ENCODE data around the gene LENG1. TPM values are rescaled to one million over a fixed set of nuclear protein-coding genes. Genes with fewer than 3 reads are reported as not detected.

The LENG1 gene
- total and polyA plus RNA-seq, 9 of the 15 experiments (the other 6 are each of a cell fraction or from before 2014, with no cell fraction given): 0.30 to 10.5 (median 4.7) TPM

GRCh38 chr19:54191011-54191810 is 31.7 kb upstream of the LENG1 start, which contains the start of gene TSEN34 (continued):
- TF ChIP-seq ZNF76 (CRISPR knock-in tag; IDR thresholded peaks at IDR 0.05; ENCODE audit: borderline replicate concordance): 0 out of 2 replicates have a peak, but pooled peaks have one; percentile 27

- Histone ChIP-seq H3K4me1 (replicated peaks in 1 of 2; ENCODE audit: control insufficient read depth in 2 of 2, insufficient read depth in 2 of 2, low read length in 2 of 2) (peaks cover 27 to 50% of the 10 kb centered on the region in 2 experiments), H3K4me2 (ENCODE audit: insufficient read depth, low read length) (peak overlapping the region; percentile 96), H4K20me1 (replicated peaks; ENCODE audit: control insufficient read depth, insufficient read depth, low read length) (no peaks in the 10 kb centered on the region), H3K79me2 (ENCODE audit: control insufficient read depth, insufficient read depth, low read length) (peaks cover 52% of the 10 kb centered on the region), H3K9ac (ENCODE audit: insufficient read depth in 1 of 2, low read depth in 2 of 2, low read length in 2 of 2) (peak overlapping the region; percentile 98 to 99), H3K27ac (ENCODE audit: extremely low read depth, low read depth, low read length) (peak overlapping the region; percentile 100), H2AFZ (ENCODE audit: low read depth, low read length) (peak overlapping the region; percentile 98), H3K36me3 (ENCODE audit: control insufficient read depth, insufficient read depth, low read length) (peaks cover 55% of the 10 kb centered on the region), H3K4me3 (peak overlapping the region; percentile 96), H3K27me3 (ENCODE audit: control insufficient read depth in 2 of 2, insufficient read depth in 2 of 2, low read length in 2 of 2) (no peaks in the 10 kb centered on the region), H3K9me1 (ENCODE audit: control insufficient read depth, insufficient read depth, low read length) (peaks cover 5% of the 10 kb centered on the region), H3K9me3 (replicated peaks; ENCODE audit: control insufficient read depth, insufficient read depth, low read depth, low read length) (no peaks in the 10 kb centered on the region)
- WGBS (ENCODE audit: insufficient coverage, low coverage, missing lambda C conversion rate): under 1% methylated on average over 42 of the region's 56 CpGs
- CTCF ChIA-PET (ENCODE audit: low intra/inter-chr PET ratio): no interaction called here
- no TSS peak for BruUV-seq (replicated peaks)
- FAIRE-seq: no peak
- peak; percentile 80 for ATAC-seq
- in situ Hi-C loops (cut with MboI): no loop called here
- peak; percentile 68 to 99 (median 76) for DNase-seq (ENCODE audit: extremely low read depth in 1 of 4, low spot score in 3 of 4)
- intact Hi-C loops (cut with micrococcal nuclease): no loop called here
- POLR2A ChIA-PET: interaction anchor here (0.6 to 7.0 kb wide), 9 partner anchors 11 to 75 kb away, joined by 4 to 206 read pairs (median 8); partner anchors contain the start of genes CNOT3, LENG1, RPS9 and TMC4
- TF ChIP-seq ZBTB33 (CRISPR knock-in tag; IDR thresholded peaks at IDR 0.05): no peak
- no peak for TF ChIP-seq STAT5A (IDR thresholded peaks at IDR 0.05; ENCODE audit: borderline replicate concordance, low read length)
- TF ChIP-seq MCM2 (IDR thresholded peaks at IDR 0.05; ENCODE audit: low read depth): no peak
- no peak for TF ChIP-seq HDAC1 (IDR thresholded peaks at IDR 0.05)
- no peak for TF ChIP-seq HOMEZ (CRISPR knock-in tag; IDR thresholded peaks at IDR 0.05)
- peak in 1 of 2 experiments; percentile 7; a peak in 1 of 4 replicates for TF ChIP-seq MNT (conservative IDR thresholded peaks at IDR 0.05)
- no peak for TF ChIP-seq TEAD2 (tag; IDR thresholded peaks at IDR 0.05)
- peak; percentile 88 for TF ChIP-seq SP1 (CRISPR knock-in tag; IDR thresholded peaks at IDR 0.05)
- peak; percentile 79 for TF ChIP-seq POLR2G (IDR thresholded peaks at IDR 0.05; ENCODE audit: low read depth, low read length)
- peak; percentile 69 for TF ChIP-seq ZNF143 (CRISPR knock-in tag; IDR thresholded peaks at IDR 0.05)
- no peak for TF ChIP-seq USF1 (CRISPR knock-in tag; IDR thresholded peaks at IDR 0.05)
These were observed 31.0 kb upstream of the LENG1 start for GRCh38 chr19:54190503-54191010.

Measured in K562 (cell line).